ENCODE data around the gene LTK. TPM values are rescaled to one million over a fixed set of nuclear protein-coding genes. Genes with fewer than 3 reads are reported as not detected.

Gene LTK
- total RNA-seq, 6 experiments from 2014 or later = 0.56 to 3.3 (median 1.8) TPM

GRCh38 chr15:41505776-41506175, 7.9 kb downstream of the LTK start:
- no peak overlapping the region for H3K4me3 ChIP-seq
- no peaks in the 10 kb centered on the region for H3K27me3 ChIP-seq
- 92% methylated on average over 2 of the region's 4 CpGs for WGBS (ENCODE audit: insufficient coverage, low coverage, low lambda C conversion rate, missing lambda C conversion rate)
- intact Hi-C loops (cut with DNase I) = no loop called here
- no peaks in the 10 kb centered on the region for H3K36me3 ChIP-seq
- ATAC-seq (no peak), DNase-seq (no peak)
- no peak overlapping the region for H3K27ac ChIP-seq
- no peaks in the 10 kb centered on the region for H3K4me1 ChIP-seq
- no peaks in the 10 kb centered on the region for H3K9me3 ChIP-seq
- no peak for TF ChIP-seq POLR2A (IDR thresholded peaks at IDR 0.05)
- TF ChIP-seq, protein P1, sequence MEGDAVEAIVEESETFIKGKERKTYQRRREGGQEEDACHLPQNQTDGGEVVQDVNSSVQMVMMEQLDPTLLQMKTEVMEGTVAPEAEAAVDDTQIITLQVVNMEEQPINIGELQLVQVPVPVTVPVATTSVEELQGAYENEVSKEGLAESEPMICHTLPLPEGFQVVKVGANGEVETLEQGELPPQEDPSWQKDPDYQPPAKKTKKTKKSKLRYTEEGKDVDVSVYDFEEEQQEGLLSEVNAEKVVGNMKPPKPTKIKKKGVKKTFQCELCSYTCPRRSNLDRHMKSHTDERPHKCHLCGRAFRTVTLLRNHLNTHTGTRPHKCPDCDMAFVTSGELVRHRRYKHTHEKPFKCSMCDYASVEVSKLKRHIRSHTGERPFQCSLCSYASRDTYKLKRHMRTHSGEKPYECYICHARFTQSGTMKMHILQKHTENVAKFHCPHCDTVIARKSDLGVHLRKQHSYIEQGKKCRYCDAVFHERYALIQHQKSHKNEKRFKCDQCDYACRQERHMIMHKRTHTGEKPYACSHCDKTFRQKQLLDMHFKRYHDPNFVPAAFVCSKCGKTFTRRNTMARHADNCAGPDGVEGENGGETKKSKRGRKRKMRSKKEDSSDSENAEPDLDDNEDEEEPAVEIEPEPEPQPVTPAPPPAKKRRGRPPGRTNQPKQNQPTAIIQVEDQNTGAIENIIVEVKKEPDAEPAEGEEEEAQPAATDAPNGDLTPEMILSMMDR (IDR thresholded peaks at IDR 0.05) = no peak

GRCh38 chr15:41504751-41505492, 8.7 kb downstream of the LTK start:
- TF ChIP-seq, protein P1 (IDR thresholded peaks at IDR 0.05) = no peak
- no peak for TF ChIP-seq POLR2A (IDR thresholded peaks at IDR 0.05)
- ATAC-seq = no peak
- Histone ChIP-seq H3K27me3 (no peaks in the 10 kb centered on the region), H3K27ac (no peak overlapping the region), H3K4me3 (no peak overlapping the region), H3K9me3 (no peaks in the 10 kb centered on the region), H3K36me3 (no peaks in the 10 kb centered on the region), H3K4me1 (no peaks in the 10 kb centered on the region)
- DNase-seq = no peak
- WGBS (ENCODE audit: insufficient coverage, low coverage, low lambda C conversion rate, missing lambda C conversion rate) = 95% methylated on average over 6 of the region's 13 CpGs
- intact Hi-C loops (cut with DNase I) = no loop called here

DNA sequence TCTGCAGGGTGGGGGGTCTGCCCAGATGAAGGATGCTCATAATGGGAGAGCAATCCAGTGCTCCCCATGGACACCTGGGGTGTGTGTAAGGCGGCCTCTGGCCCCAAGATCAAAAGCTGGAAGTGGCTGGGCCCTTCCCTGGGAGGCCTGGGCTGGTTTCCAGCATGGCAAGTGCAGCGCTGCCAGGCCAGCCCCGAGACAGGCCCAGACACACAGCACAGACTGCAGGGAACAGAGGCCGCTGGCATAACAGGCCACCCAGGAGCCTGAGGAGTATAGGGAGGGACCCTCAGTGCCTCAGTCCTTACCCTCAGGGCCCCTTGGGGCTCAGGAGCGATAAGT, 10.0 kb downstream of the LTK start:
- no peak overlapping the region for H3K4me3 ChIP-seq
- no peaks in the 10 kb centered on the region for H3K36me3 ChIP-seq
- DNase-seq = no peak
- H3K4me1 ChIP-seq = no peaks in the 10 kb centered on the region
- H3K9me3 ChIP-seq = no peaks in the 10 kb centered on the region
- H3K27ac ChIP-seq = no peak overlapping the region
- intact Hi-C loops (cut with DNase I) = no loop called here
- peak in 1 of 4 donors; percentile 16 for ATAC-seq
- no peaks in the 10 kb centered on the region for H3K27me3 ChIP-seq
- no CpG with 5 or more reads among the region's 5 CpGs for WGBS (ENCODE audit: insufficient coverage, low coverage, low lambda C conversion rate, missing lambda C conversion rate)
- no peak for TF ChIP-seq POLR2A (IDR thresholded peaks at IDR 0.05)
- TF ChIP-seq, protein P1 (IDR thresholded peaks at IDR 0.05) = no peak

DNA sequence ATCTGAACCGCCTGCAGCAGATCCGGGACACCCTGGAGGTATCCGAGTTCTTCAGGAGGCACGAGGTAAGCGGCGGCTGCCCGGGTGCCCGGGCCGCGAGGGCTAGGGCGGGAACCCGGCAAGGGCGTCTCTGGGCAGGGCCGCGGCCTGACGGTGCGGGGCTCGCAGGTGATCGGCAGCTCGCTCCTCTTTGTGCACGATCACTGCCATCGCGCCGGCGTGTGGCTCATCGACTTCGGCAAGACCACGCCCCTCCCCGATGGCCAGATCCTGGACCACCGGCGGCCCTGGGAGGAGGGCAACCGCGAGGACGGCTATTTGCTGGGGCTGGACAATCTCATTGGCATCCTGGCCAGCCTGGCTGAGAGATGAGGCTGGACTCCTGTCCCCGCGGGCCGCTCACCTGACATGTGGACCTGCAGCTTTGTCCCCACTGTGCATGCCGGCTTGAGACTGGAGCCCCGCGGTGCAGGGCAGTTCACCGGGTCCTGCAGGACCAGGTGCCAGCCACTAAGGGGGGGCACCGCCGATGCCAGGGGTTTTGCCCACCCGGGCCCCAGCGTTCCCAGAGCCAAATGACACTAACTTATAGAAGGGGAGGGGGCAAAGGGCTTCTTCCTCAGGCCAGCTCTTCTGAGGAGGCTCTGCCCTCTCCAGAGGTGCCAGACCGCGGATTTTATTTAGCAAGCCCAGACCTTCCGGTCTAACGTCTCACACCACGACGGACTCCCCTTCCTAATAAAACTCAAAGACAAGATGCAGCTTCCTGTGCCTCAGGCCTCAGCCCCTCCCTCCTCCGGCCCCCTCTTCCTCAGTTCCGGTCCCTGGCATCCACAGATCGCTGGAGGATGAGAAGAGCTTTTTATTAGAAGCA, 10.6 kb downstream of the LTK start:
- Histone ChIP-seq H3K36me3 (no peaks in the 10 kb centered on the region), H3K4me1 (no peaks in the 10 kb centered on the region), H3K4me3 (no peak overlapping the region), H3K27ac (no peak overlapping the region), H3K27me3 (no peaks in the 10 kb centered on the region), H3K9me3 (no peaks in the 10 kb centered on the region)
- intact Hi-C loops (cut with DNase I) = no loop called here
- DNase-seq (no peak), ATAC-seq (no peak)
- TF ChIP-seq, protein P1 (IDR thresholded peaks at IDR 0.05) = no peak
- TF ChIP-seq POLR2A (IDR thresholded peaks at IDR 0.05) = no peak
- 65% methylated on average over 20 of the region's 54 CpGs for WGBS (ENCODE audit: insufficient coverage, low coverage, low lambda C conversion rate, missing lambda C conversion rate)
